ENCODE results near the gene FSHR. TPM values are rescaled to one million over a fixed set of nuclear protein-coding genes. Genes with fewer than 3 reads are reported as not detected.

The FSHR gene
- total and polyA plus RNA-seq, 7 experiments from 2014 or later = not detected

DNA sequence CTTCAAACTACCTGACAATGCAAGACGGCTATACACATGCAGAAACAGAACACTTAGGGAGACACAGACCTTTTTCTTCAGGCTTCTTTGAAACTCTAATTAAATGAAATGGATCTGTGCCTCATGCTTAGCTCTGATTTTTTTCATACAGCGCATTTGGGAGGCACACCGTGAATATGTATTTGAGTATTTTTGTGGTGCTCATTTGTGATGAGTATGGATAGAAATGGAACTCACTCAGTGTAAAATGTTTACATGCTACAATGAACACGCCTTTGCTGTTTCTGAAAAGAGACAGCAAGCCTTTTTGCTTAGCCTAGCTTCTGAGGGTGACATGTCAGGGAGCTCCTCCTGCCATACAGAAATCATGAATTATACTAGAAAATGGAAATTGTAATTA is 113.3 kb downstream of the FSHR start:
- H3K4me1 Mint-ChIP-seq = peaks cover 0 to 1% (median 0%) of the 10 kb centered on the region in 7 donors
- H3K9me3 Mint-ChIP-seq = peaks cover 0 to 6% (median 0%) of the 10 kb centered on the region in 11 donors
- ATAC-seq = no peak
- Histone ChIP-seq H3K4me1 (ENCODE audit: control insufficient read depth in 2 of 2, insufficient read depth in 2 of 2, low read length in 2 of 2) (no peaks in the 10 kb centered on the region), H3K9me3 (ENCODE audit: control insufficient read depth in 2 of 3, low read length in 3 of 3) (no peaks in the 10 kb centered on the region), H3K27me3 (ENCODE audit: control insufficient read depth in 2 of 2, insufficient read depth in 2 of 2, low read length in 2 of 2) (no peaks in the 10 kb centered on the region), H3K4me3 (ENCODE audit: low read length) (no peak overlapping the region), H3K27ac (ENCODE audit: low read depth, low read length) (no peak overlapping the region), H3K36me3 (ENCODE audit: control insufficient read depth in 2 of 3, insufficient read depth in 3 of 3, low read length in 3 of 3) (no peaks in the 10 kb centered on the region)
- no peak for DNase-seq
- POLR2A ChIA-PET = no interaction called here
- no peak overlapping the region for H3K27ac Mint-ChIP-seq
- intact Hi-C loops (cut with micrococcal nuclease) = no loop called here
- no peaks in the 10 kb centered on the region for H3K36me3 Mint-ChIP-seq
- CTCF ChIA-PET = no interaction called here
- no peaks in the 10 kb centered on the region for H3K27me3 Mint-ChIP-seq
- no peak overlapping the region for H3K4me3 Mint-ChIP-seq

DNA sequence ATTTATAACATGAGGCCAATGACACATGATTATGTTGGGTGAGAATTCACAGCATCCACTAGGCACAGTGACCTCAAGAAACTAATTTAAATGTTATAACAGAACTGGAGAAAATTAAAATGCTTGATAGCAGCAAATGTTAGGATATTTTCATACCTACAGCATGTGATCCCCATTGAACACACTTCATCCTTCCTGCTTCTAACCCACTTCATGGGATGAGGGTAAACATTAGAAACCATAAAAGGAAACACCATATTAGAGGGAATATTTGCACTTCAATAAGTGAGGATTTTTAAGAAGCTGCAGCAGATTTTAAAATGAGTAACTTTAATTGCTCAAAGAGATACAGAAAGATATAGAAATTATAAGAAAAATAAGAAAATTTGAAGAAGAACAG is 117.1 kb downstream of the FSHR start:
- Histone ChIP-seq H3K27me3 (ENCODE audit: control insufficient read depth in 2 of 2, insufficient read depth in 2 of 2, low read length in 2 of 2) (no peaks in the 10 kb centered on the region), H3K27ac (ENCODE audit: low read depth, low read length) (no peak overlapping the region), H3K4me3 (ENCODE audit: low read length) (no peak overlapping the region), H3K4me1 (ENCODE audit: control insufficient read depth in 2 of 2, insufficient read depth in 2 of 2, low read length in 2 of 2) (no peaks in the 10 kb centered on the region), H3K9me3 (ENCODE audit: control insufficient read depth in 2 of 3, low read length in 3 of 3) (no peaks in the 10 kb centered on the region), H3K36me3 (ENCODE audit: control insufficient read depth in 2 of 3, insufficient read depth in 3 of 3, low read length in 3 of 3) (no peaks in the 10 kb centered on the region)
- Mint-ChIP-seq H3K4me3 (no peak overlapping the region), H3K9me3 (peaks cover 0 to 11% (median 0%) of the 10 kb centered on the region in 11 donors), H3K36me3 (no peaks in the 10 kb centered on the region), H3K4me1 (no peaks in the 10 kb centered on the region), H3K27ac (no peak overlapping the region), H3K27me3 (peaks cover 0 to 11% (median 4%) of the 10 kb centered on the region in 5 donors)
- DNase-seq (no peak), ATAC-seq (no peak)
- POLR2A ChIA-PET = no interaction called here
- intact Hi-C loops (cut with micrococcal nuclease) = no loop called here
- CTCF ChIA-PET = no interaction called here

DNA sequence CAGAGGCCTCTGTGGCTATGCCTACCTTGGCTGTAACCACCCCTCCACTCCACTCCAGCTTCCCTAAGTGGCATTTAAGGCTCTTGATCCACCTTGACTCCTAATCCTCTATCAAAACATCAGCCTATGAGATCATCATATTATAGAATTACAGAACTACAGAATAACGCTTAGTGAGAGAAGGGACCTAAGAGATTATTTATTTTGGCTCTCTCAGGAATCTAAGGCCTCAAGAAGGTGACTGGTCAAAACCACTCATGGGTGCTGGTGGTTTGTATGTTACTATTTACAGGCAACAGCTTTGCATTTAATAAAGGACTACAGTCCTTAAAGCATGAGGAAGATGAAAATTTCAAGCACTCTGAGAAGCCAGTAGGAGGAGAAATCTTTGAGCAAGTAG is 118.8 kb downstream of the FSHR start:
- H3K36me3 Mint-ChIP-seq = no peaks in the 10 kb centered on the region
- H3K27ac ChIP-seq (ENCODE audit: low read depth, low read length) = no peak overlapping the region
- no peaks in the 10 kb centered on the region for H3K9me3 ChIP-seq (ENCODE audit: control insufficient read depth in 2 of 3, low read length in 3 of 3)
- peaks cover 0 to 10% (median 0%) of the 10 kb centered on the region in 11 donors for H3K9me3 Mint-ChIP-seq
- H3K4me3 Mint-ChIP-seq = no peak overlapping the region
- ChIA-PET POLR2A (no interaction called here), CTCF (no interaction called here)
- no peaks in the 10 kb centered on the region for H3K4me1 Mint-ChIP-seq
- DNase-seq = no peak
- H3K27ac Mint-ChIP-seq = no peak overlapping the region
- no peaks in the 10 kb centered on the region for H3K27me3 ChIP-seq (ENCODE audit: control insufficient read depth in 2 of 2, insufficient read depth in 2 of 2, low read length in 2 of 2)
- no peaks in the 10 kb centered on the region for H3K4me1 ChIP-seq (ENCODE audit: control insufficient read depth in 2 of 2, insufficient read depth in 2 of 2, low read length in 2 of 2)
- no peak for ATAC-seq
- intact Hi-C loops (cut with micrococcal nuclease) = no loop called here
- H3K4me3 ChIP-seq (ENCODE audit: low read length) = no peak overlapping the region
- H3K27me3 Mint-ChIP-seq = peaks cover 0 to 11% (median 4%) of the 10 kb centered on the region in 5 donors
- no peaks in the 10 kb centered on the region for H3K36me3 ChIP-seq (ENCODE audit: control insufficient read depth in 2 of 3, insufficient read depth in 3 of 3, low read length in 3 of 3)

DNA sequence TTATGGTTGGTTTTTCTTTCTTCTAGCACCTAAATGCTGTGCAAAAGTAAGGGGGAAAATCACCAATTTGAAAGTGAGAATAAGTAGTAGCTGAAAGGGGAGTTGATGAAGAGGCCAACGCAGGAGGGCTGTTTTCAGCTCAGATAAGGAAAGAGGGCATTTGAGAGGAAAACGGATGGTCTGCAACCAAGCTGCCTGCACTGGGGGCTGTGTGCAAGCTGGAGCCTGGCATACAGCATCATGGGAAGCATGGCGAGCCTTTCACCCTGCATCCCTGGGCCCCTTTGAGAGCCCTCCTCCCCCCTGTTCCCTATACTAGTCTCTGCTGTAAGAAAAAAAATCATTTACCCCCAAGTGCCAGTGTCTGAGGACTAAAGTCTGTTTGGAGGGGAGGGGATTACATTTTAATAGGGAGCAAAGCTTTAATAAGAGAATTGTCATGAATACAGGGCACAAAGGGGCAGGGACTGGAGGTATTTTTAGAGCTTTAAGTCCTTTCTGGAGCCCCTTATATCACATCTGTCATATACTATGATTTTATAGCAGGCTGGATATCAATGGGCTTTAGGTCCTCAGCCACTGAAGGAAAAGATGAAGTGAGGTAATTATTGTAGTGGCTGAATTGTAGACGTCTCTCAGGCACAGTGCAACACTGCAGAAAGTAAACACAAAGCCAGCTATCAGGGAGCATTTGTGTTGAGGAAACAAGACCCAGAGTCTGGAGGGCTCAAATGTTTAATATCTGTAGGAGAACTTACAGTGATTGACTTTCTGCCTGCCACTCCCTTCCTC is 120.7 kb downstream of the FSHR start:
- Mint-ChIP-seq H3K36me3 (no peaks in the 10 kb centered on the region), H3K4me1 (no peaks in the 10 kb centered on the region), H3K9me3 (peaks cover 0 to 6% (median 0%) of the 10 kb centered on the region in 11 donors), H3K4me3 (no peak overlapping the region), H3K27me3 (peaks cover 0 to 11% (median 4%) of the 10 kb centered on the region in 5 donors), H3K27ac (no peak overlapping the region)
- DNase-seq (no peak), ATAC-seq (no peak)
- Histone ChIP-seq H3K36me3 (ENCODE audit: control insufficient read depth in 2 of 3, insufficient read depth in 3 of 3, low read length in 3 of 3) (no peaks in the 10 kb centered on the region), H3K9me3 (ENCODE audit: control insufficient read depth in 2 of 3, low read length in 3 of 3) (no peaks in the 10 kb centered on the region), H3K27ac (ENCODE audit: low read depth, low read length) (no peak overlapping the region), H3K27me3 (ENCODE audit: control insufficient read depth in 2 of 2, insufficient read depth in 2 of 2, low read length in 2 of 2) (no peaks in the 10 kb centered on the region), H3K4me3 (ENCODE audit: low read length) (no peak overlapping the region), H3K4me1 (ENCODE audit: control insufficient read depth in 2 of 2, insufficient read depth in 2 of 2, low read length in 2 of 2) (no peaks in the 10 kb centered on the region)
- ChIA-PET CTCF (no interaction called here), POLR2A (no interaction called here)
- intact Hi-C loops (cut with micrococcal nuclease) = no loop called here

DNA sequence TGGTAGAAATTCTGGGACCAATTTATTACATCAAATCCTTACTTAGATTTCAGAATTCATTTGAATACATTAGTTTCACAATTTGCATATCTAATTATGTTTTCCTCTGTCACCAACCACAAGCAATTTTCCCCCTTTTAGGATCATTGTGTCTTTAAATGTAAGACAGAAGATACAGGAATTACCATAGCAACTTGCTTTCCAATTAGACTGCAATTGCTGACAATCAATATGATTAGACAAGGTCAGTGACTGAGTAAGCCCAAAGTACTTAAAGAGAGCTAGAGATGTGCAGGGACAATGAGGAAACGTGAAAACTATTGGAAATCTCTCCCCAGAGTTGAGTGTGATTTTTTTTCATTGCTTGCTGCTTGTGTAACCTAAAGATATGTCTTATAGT is 121.4 kb downstream of the FSHR start:
- peaks cover 0 to 6% (median 0%) of the 10 kb centered on the region in 11 donors for H3K9me3 Mint-ChIP-seq
- ATAC-seq = no peak
- Histone ChIP-seq H3K4me1 (ENCODE audit: control insufficient read depth in 2 of 2, insufficient read depth in 2 of 2, low read length in 2 of 2) (no peaks in the 10 kb centered on the region), H3K9me3 (ENCODE audit: control insufficient read depth in 2 of 3, low read length in 3 of 3) (no peaks in the 10 kb centered on the region), H3K27ac (ENCODE audit: low read depth, low read length) (no peak overlapping the region), H3K4me3 (ENCODE audit: low read length) (no peak overlapping the region), H3K36me3 (ENCODE audit: control insufficient read depth in 2 of 3, insufficient read depth in 3 of 3, low read length in 3 of 3) (no peaks in the 10 kb centered on the region), H3K27me3 (ENCODE audit: control insufficient read depth in 2 of 2, insufficient read depth in 2 of 2, low read length in 2 of 2) (no peaks in the 10 kb centered on the region)
- H3K36me3 Mint-ChIP-seq = no peaks in the 10 kb centered on the region
- H3K27ac Mint-ChIP-seq = no peak overlapping the region
- no peaks in the 10 kb centered on the region for H3K4me1 Mint-ChIP-seq
- DNase-seq = no peak
- peaks cover 0 to 11% (median 4%) of the 10 kb centered on the region in 5 donors for H3K27me3 Mint-ChIP-seq
- ChIA-PET CTCF (no interaction called here), POLR2A (no interaction called here)
- intact Hi-C loops (cut with micrococcal nuclease) = no loop called here
- no peak overlapping the region for H3K4me3 Mint-ChIP-seq

DNA sequence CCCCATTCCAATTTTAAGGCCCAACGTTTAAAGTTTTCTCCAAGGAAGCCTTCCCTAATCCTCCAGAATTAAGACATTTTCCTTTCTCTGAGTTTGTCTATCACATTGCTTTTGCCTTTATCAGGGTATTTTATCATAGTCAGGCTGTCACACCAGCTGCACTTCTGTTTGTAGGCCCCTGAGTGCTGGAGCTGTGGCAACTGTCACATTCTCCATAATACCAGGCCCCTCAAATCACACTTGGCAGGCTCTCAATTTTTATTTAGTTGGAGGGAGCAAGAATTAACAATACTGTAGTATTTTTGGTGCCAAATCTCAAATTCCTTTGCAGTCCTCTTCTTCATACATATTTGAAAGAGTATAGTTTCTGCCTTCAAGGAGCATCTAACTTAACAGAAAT is 122.2 kb downstream of the FSHR start:
- H3K4me1 Mint-ChIP-seq = no peaks in the 10 kb centered on the region
- POLR2A ChIA-PET = no interaction called here
- no peak for ATAC-seq
- DNase-seq = no peak
- no peaks in the 10 kb centered on the region for H3K4me1 ChIP-seq (ENCODE audit: control insufficient read depth in 2 of 2, insufficient read depth in 2 of 2, low read length in 2 of 2)
- H3K9me3 Mint-ChIP-seq = peaks cover 0 to 6% (median 0%) of the 10 kb centered on the region in 11 donors
- no peaks in the 10 kb centered on the region for H3K27me3 ChIP-seq (ENCODE audit: control insufficient read depth in 2 of 2, insufficient read depth in 2 of 2, low read length in 2 of 2)
- H3K27me3 Mint-ChIP-seq = peaks cover 0 to 11% (median 4%) of the 10 kb centered on the region in 5 donors
- no peaks in the 10 kb centered on the region for H3K36me3 Mint-ChIP-seq
- no peak overlapping the region for H3K27ac ChIP-seq (ENCODE audit: low read depth, low read length)
- intact Hi-C loops (cut with micrococcal nuclease) = no loop called here
- H3K4me3 Mint-ChIP-seq = no peak overlapping the region
- H3K36me3 ChIP-seq (ENCODE audit: control insufficient read depth in 2 of 3, insufficient read depth in 3 of 3, low read length in 3 of 3) = no peaks in the 10 kb centered on the region
- CTCF ChIA-PET = interaction anchor here (0.7 kb wide), 1 partner anchor 483 kb away, joined by 3 read pairs; no protein-coding TSS in a partner anchor
- H3K4me3 ChIP-seq (ENCODE audit: low read length) = no peak overlapping the region
- H3K27ac Mint-ChIP-seq = no peak overlapping the region
- H3K9me3 ChIP-seq (ENCODE audit: control insufficient read depth in 2 of 3, low read length in 3 of 3) = no peaks in the 10 kb centered on the region

DNA sequence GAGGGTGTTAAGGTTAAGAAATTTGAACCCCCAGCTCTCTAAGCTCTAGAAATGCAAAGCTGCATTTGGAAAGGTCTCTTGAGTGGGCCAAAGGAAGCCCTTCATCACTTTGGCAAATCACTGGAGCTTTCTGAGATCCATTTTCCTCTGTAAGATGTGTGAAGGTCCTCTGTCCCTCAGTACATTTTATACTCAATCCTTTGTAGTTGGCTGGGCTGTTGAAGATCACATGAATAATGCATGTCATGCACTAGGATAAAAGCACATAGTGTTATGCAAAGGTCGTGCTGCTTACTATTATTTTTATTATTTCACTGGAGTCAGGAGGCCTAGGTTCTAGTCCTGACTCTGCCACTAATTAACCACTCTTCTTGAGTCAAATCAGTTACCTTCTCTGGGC is 124.9 kb downstream of the FSHR start:
- CTCF ChIA-PET = no interaction called here
- Mint-ChIP-seq H3K4me3 (no peak overlapping the region), H3K4me1 (no peaks in the 10 kb centered on the region), H3K27ac (no peak overlapping the region), H3K9me3 (peaks cover 0 to 6% (median 0%) of the 10 kb centered on the region in 11 donors), H3K27me3 (peaks cover 0 to 10% (median under 1%) of the 10 kb centered on the region in 5 donors), H3K36me3 (no peaks in the 10 kb centered on the region)
- H3K9me3 ChIP-seq (ENCODE audit: control insufficient read depth in 2 of 3, low read length in 3 of 3) = no peaks in the 10 kb centered on the region
- POLR2A ChIA-PET = no interaction called here
- no peak overlapping the region for H3K27ac ChIP-seq (ENCODE audit: low read depth, low read length)
- ATAC-seq = no peak
- intact Hi-C loops (cut with micrococcal nuclease) = no loop called here
- DNase-seq = no peak
- no peak overlapping the region for H3K4me3 ChIP-seq (ENCODE audit: low read length)
- no peaks in the 10 kb centered on the region for H3K27me3 ChIP-seq (ENCODE audit: control insufficient read depth in 2 of 2, insufficient read depth in 2 of 2, low read length in 2 of 2)
- no peaks in the 10 kb centered on the region for H3K4me1 ChIP-seq (ENCODE audit: control insufficient read depth in 2 of 2, insufficient read depth in 2 of 2, low read length in 2 of 2)
- H3K36me3 ChIP-seq (ENCODE audit: control insufficient read depth in 2 of 3, insufficient read depth in 3 of 3, low read length in 3 of 3) = no peaks in the 10 kb centered on the region
